ENCODE data around the gene TP53I3. TPM values are rescaled to one million over a fixed set of nuclear protein-coding genes. Genes with fewer than 3 reads are reported as not detected.
"Not testable (repeated sequence)": the region's sequence is repeated elsewhere in the genome, so short reads cannot be mapped to it uniquely, and the experiment has no call there.

TP53I3 gene
- total RNA-seq, 1 experiment from 2014 or later = 48.1 TPM

DNA sequence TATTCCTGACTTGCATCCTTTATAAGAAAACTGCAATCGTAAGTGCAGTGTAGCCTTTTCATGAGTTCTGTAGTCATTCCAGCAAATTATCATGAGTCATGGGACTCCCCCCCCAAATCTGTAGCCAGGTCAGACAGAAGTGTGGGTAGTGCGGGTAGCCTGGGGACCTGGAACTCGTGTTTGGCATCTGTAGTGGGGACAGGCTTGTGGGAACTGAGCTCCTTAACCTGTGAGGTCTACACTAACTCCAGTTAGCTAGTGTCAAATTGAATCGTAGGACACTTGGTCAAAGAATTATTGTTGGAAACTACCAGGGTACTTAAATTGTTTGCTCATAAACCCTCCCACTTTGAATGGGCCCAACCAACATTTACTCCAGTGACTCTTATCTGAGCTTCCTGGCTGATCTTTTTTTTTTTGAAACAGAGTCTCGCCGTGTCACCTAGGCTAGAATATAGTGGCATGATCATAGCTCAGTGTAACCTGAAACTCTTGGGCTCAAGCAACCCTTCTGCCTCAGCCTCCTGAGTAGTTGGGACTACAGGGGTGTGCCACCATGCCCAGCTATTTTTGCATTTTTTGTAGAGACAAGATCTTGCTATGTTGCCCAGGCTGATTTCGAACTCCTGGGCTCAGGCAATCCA is 26.1 kb upstream of the TP53I3 start:
- Mint-ChIP-seq H3K4me3 (no peak overlapping the region), H3K9me3 (peaks cover 21 to 25% of the 10 kb centered on the region in 2 experiments; a peak in 4 of 5 replicates), H3K4me1 (no peaks in the 10 kb centered on the region), H3K27me3 (ENCODE audit: low read depth) (no peaks in the 10 kb centered on the region; the same call in none of the 2 replicates), H3K36me3 (ENCODE audit: insufficient read depth in 1 of 3, low read depth in 3 of 3) (peaks cover 0 to 13% (median 12%) of the 10 kb centered on the region in 3 experiments; a peak in 4 of 7 replicates), H3K27ac (no peak overlapping the region)
- no peak overlapping the region for H3K56ac ChIP-seq (ENCODE audit: insufficient read length, low read depth, low read length)
- no peak overlapping the region for H3K9ac ChIP-seq (ENCODE audit: extremely low read depth, insufficient read length, low read length)
- H3K79me1 ChIP-seq (ENCODE audit: insufficient read depth, low read depth, low read length, poor library complexity, severe bottlenecking) = no peaks in the 10 kb centered on the region
- no CpG with 5 or more reads among the region's 7 CpGs for WGBS (ENCODE audit: extremely low coverage, insufficient read length, low lambda C conversion rate)
- H3K23ac ChIP-seq (ENCODE audit: insufficient read length, low read depth, low read length) = no peak overlapping the region
- no peak overlapping the region for H3K18ac ChIP-seq (ENCODE audit: insufficient read length, low read depth, low read length)
- TF ChIP-seq, protein P1, sequence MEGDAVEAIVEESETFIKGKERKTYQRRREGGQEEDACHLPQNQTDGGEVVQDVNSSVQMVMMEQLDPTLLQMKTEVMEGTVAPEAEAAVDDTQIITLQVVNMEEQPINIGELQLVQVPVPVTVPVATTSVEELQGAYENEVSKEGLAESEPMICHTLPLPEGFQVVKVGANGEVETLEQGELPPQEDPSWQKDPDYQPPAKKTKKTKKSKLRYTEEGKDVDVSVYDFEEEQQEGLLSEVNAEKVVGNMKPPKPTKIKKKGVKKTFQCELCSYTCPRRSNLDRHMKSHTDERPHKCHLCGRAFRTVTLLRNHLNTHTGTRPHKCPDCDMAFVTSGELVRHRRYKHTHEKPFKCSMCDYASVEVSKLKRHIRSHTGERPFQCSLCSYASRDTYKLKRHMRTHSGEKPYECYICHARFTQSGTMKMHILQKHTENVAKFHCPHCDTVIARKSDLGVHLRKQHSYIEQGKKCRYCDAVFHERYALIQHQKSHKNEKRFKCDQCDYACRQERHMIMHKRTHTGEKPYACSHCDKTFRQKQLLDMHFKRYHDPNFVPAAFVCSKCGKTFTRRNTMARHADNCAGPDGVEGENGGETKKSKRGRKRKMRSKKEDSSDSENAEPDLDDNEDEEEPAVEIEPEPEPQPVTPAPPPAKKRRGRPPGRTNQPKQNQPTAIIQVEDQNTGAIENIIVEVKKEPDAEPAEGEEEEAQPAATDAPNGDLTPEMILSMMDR (conservative IDR thresholded peaks at IDR 0.05) = no peak
- H3K9me3 ChIP-seq (ENCODE audit: control insufficient read depth, low read depth, low read length) = peaks cover 7% of the 10 kb centered on the region
- no peak overlapping the region for H3K4me2 ChIP-seq (ENCODE audit: insufficient read depth, insufficient read length, low read length)
- no peak overlapping the region for H2BK12ac ChIP-seq (ENCODE audit: insufficient read length, low read depth, low read length)
- no peak overlapping the region for H2BK20ac ChIP-seq (ENCODE audit: low read depth, low read length, poor library complexity, severe bottlenecking)
- no peak overlapping the region for H2AFZ ChIP-seq (ENCODE audit: low read length)
- no peaks in the 10 kb centered on the region for H3K23me2 ChIP-seq (ENCODE audit: insufficient read length, low read depth, low read length, poor library complexity, severe bottlenecking)
- no peak overlapping the region for H2BK5ac ChIP-seq (ENCODE audit: insufficient read length, low read length)
- no peak overlapping the region for H2BK15ac ChIP-seq (ENCODE audit: low read depth, low read length)
- H4K8ac ChIP-seq (replicated peaks; ENCODE audit: insufficient read length, low read depth, low read length) = no peak overlapping the region
- H3K79me2 ChIP-seq (ENCODE audit: insufficient read depth, low read length) = no peaks in the 10 kb centered on the region
- no peak overlapping the region for H3T11ph ChIP-seq (ENCODE audit: low read length)
- no peak overlapping the region for H4K91ac ChIP-seq (ENCODE audit: insufficient read length, low read depth, low read length)
- H3K27ac ChIP-seq (ENCODE audit: insufficient read length, low read depth, low read length) = no peak overlapping the region
- H3K27me3 ChIP-seq (ENCODE audit: insufficient read depth, low read length) = no peaks in the 10 kb centered on the region
- no peaks in the 10 kb centered on the region for H4K20me1 ChIP-seq (ENCODE audit: control insufficient read depth, insufficient read depth, insufficient read length)
- H3K4me1 ChIP-seq (ENCODE audit: insufficient read depth, low read length) = no peaks in the 10 kb centered on the region
- no peak for DNase-seq
- no peak overlapping the region for H2BK120ac ChIP-seq (ENCODE audit: low read depth, low read length, poor library complexity, severe bottlenecking)
- H2AK5ac ChIP-seq (ENCODE audit: insufficient read length, low read length) = no peak overlapping the region
- H4K5ac ChIP-seq (ENCODE audit: insufficient read length, low read depth, low read length) = no peak overlapping the region
- H3K4ac ChIP-seq (ENCODE audit: low read depth, low read length) = no peak overlapping the region
- no peak overlapping the region for H3K14ac ChIP-seq (ENCODE audit: insufficient read depth, low read length)

DNA sequence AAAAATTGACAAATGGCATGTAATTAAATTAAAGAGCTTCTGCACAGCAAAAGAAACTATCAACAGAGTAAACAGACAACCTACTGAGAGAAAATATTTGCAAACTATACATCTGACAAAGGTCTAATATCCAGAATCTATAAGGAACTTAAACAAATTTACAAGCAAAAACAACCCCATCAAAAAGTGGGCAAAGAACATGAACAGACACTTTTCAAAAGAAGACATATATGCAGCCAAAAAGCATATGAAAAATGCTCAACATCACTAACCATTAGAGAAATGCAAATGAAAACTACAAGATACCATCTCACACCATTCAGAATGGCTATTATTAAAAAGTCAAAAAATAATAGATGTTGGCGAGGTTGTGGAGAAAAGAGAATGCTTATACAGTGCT is 24.8 kb upstream of the TP53I3 start:
- not testable (repeated sequence) for H3K23ac ChIP-seq (ENCODE audit: insufficient read length, low read depth, low read length); H3K4me3 Mint-ChIP-seq; H3K4ac ChIP-seq (ENCODE audit: low read depth, low read length); H2BK15ac ChIP-seq (ENCODE audit: low read depth, low read length); H3K27ac Mint-ChIP-seq; H3K14ac ChIP-seq (ENCODE audit: insufficient read depth, low read length); H3T11ph ChIP-seq (ENCODE audit: low read length); H3K4me1 Mint-ChIP-seq; H4K91ac ChIP-seq (ENCODE audit: insufficient read length, low read depth, low read length); H4K20me1 ChIP-seq (ENCODE audit: control insufficient read depth, insufficient read depth, insufficient read length); H4K8ac ChIP-seq (replicated peaks; ENCODE audit: insufficient read length, low read depth, low read length); H3K56ac ChIP-seq (ENCODE audit: insufficient read length, low read depth, low read length); H3K79me1 ChIP-seq (ENCODE audit: insufficient read depth, low read depth, low read length, poor library complexity, severe bottlenecking); H3K79me2 ChIP-seq (ENCODE audit: insufficient read depth, low read length); H3K9ac ChIP-seq (ENCODE audit: extremely low read depth, insufficient read length, low read length); H3K27ac ChIP-seq (ENCODE audit: insufficient read length, low read depth, low read length); H2AK5ac ChIP-seq (ENCODE audit: insufficient read length, low read length); H2AFZ ChIP-seq (ENCODE audit: low read length); H2BK12ac ChIP-seq (ENCODE audit: insufficient read length, low read depth, low read length); H4K5ac ChIP-seq (ENCODE audit: insufficient read length, low read depth, low read length); H3K4me1 ChIP-seq (ENCODE audit: insufficient read depth, low read length); H3K4me2 ChIP-seq (ENCODE audit: insufficient read depth, insufficient read length, low read length); H3K27me3 Mint-ChIP-seq (ENCODE audit: low read depth); H3K18ac ChIP-seq (ENCODE audit: insufficient read length, low read depth, low read length); H2BK20ac ChIP-seq (ENCODE audit: low read depth, low read length, poor library complexity, severe bottlenecking); DNase-seq; H3K27me3 ChIP-seq (ENCODE audit: insufficient read depth, low read length); H3K36me3 Mint-ChIP-seq (ENCODE audit: insufficient read depth in 1 of 3, low read depth in 3 of 3); H2BK5ac ChIP-seq (ENCODE audit: insufficient read length, low read length); H2BK120ac ChIP-seq (ENCODE audit: low read depth, low read length, poor library complexity, severe bottlenecking); H3K23me2 ChIP-seq (ENCODE audit: insufficient read length, low read depth, low read length, poor library complexity, severe bottlenecking); H3K9me3 ChIP-seq (ENCODE audit: control insufficient read depth, low read depth, low read length)
- no CpG with 5 or more reads among the region's 1 CpG for WGBS (ENCODE audit: extremely low coverage, insufficient read length, low lambda C conversion rate)
- peaks cover 14 to 20% of the 10 kb centered on the region in 2 experiments; a peak in 4 of 5 replicates for H3K9me3 Mint-ChIP-seq

All from H9 (cell line).